Measurements from ENCODE around the gene NOX3.

Gene NOX3

GRCh38 chr6:155434096-155434495 is 21.5 kb downstream of the NOX3 start:
- no peak overlapping the region for H3K27ac Mint-ChIP-seq
- H3K4me3 Mint-ChIP-seq: no peak overlapping the region
- H3K36me3 Mint-ChIP-seq (ENCODE audit: low read depth): no peaks in the 10 kb centered on the region
- no peaks in the 10 kb centered on the region for H3K27me3 Mint-ChIP-seq
- intact Hi-C loops (cut with micrococcal nuclease): no loop called here
- H3K9me3 Mint-ChIP-seq: no peaks in the 10 kb centered on the region
- no peaks in the 10 kb centered on the region for H3K4me1 Mint-ChIP-seq (ENCODE audit: low read depth)

GRCh38 chr6:155432293-155432692 is 23.3 kb downstream of the NOX3 start:
- Mint-ChIP-seq H3K4me1 (ENCODE audit: low read depth) (no peaks in the 10 kb centered on the region), H3K36me3 (ENCODE audit: low read depth) (no peaks in the 10 kb centered on the region), H3K4me3 (no peak overlapping the region), H3K9me3 (no peaks in the 10 kb centered on the region), H3K27ac (no peak overlapping the region), H3K27me3 (no peaks in the 10 kb centered on the region)
- intact Hi-C loops (cut with micrococcal nuclease): no loop called here

GRCh38 chr6:155429321-155429893 is 26.2 kb downstream of the NOX3 start:
- no peak overlapping the region for H3K27ac Mint-ChIP-seq
- intact Hi-C loops (cut with micrococcal nuclease): no loop called here

GRCh38 chr6:155426408-155426945 is 29.2 kb downstream of the NOX3 start:
- no peaks in the 10 kb centered on the region for H3K27me3 Mint-ChIP-seq
- H3K4me1 Mint-ChIP-seq (ENCODE audit: low read depth): no peaks in the 10 kb centered on the region
- H3K36me3 Mint-ChIP-seq (ENCODE audit: low read depth): no peaks in the 10 kb centered on the region
- peak overlapping the region; percentile 25 for H3K27ac Mint-ChIP-seq
- intact Hi-C loops (cut with micrococcal nuclease): no loop called here
- H3K4me3 Mint-ChIP-seq: no peak overlapping the region
- H3K9me3 Mint-ChIP-seq: no peaks in the 10 kb centered on the region

More at GRCh38 chr6:155429321-155429893, 26.2 kb downstream of the NOX3 start:
- H3K36me3 Mint-ChIP-seq (ENCODE audit: low read depth): no peaks in the 10 kb centered on the region
- no peak overlapping the region for H3K4me3 Mint-ChIP-seq
- no peaks in the 10 kb centered on the region for H3K4me1 Mint-ChIP-seq (ENCODE audit: low read depth)
- no peaks in the 10 kb centered on the region for H3K9me3 Mint-ChIP-seq
- H3K27me3 Mint-ChIP-seq: no peaks in the 10 kb centered on the region

GRCh38 chr6:155424181-155424580 is 31.5 kb downstream of the NOX3 start:
- peaks cover 5% of the 10 kb centered on the region for H3K4me1 Mint-ChIP-seq (ENCODE audit: low read depth)
- no peaks in the 10 kb centered on the region for H3K36me3 Mint-ChIP-seq (ENCODE audit: low read depth)
- no peaks in the 10 kb centered on the region for H3K27me3 Mint-ChIP-seq
- H3K4me3 Mint-ChIP-seq: no peak overlapping the region
- H3K27ac Mint-ChIP-seq: no peak overlapping the region
- no peaks in the 10 kb centered on the region for H3K9me3 Mint-ChIP-seq
- intact Hi-C loops (cut with micrococcal nuclease): no loop called here

GRCh38 chr6:155422635-155423034 is 33.0 kb downstream of the NOX3 start:
- no peaks in the 10 kb centered on the region for H3K27me3 Mint-ChIP-seq
- intact Hi-C loops (cut with micrococcal nuclease): no loop called here
- H3K27ac Mint-ChIP-seq: no peak overlapping the region
- no peaks in the 10 kb centered on the region for H3K9me3 Mint-ChIP-seq
- H3K4me3 Mint-ChIP-seq: no peak overlapping the region
- H3K36me3 Mint-ChIP-seq (ENCODE audit: low read depth): no peaks in the 10 kb centered on the region
- peaks cover 18% of the 10 kb centered on the region for H3K4me1 Mint-ChIP-seq (ENCODE audit: low read depth)

GRCh38 chr6:155420492-155420891 is 35.1 kb downstream of the NOX3 start:
- Mint-ChIP-seq H3K4me1 (ENCODE audit: low read depth) (peaks cover 24% of the 10 kb centered on the region), H3K27ac (no peak overlapping the region), H3K9me3 (no peaks in the 10 kb centered on the region), H3K27me3 (no peaks in the 10 kb centered on the region), H3K36me3 (ENCODE audit: low read depth) (no peaks in the 10 kb centered on the region), H3K4me3 (no peak overlapping the region)
- intact Hi-C loops (cut with micrococcal nuclease): no loop called here

GRCh38 chr6:155419161-155419560 is 36.5 kb downstream of the NOX3 start:
- Mint-ChIP-seq H3K36me3 (ENCODE audit: low read depth) (no peaks in the 10 kb centered on the region), H3K4me3 (no peak overlapping the region), H3K27me3 (no peaks in the 10 kb centered on the region), H3K9me3 (no peaks in the 10 kb centered on the region), H3K4me1 (ENCODE audit: low read depth) (peaks cover 24% of the 10 kb centered on the region), H3K27ac (peak overlapping the region; percentile 7)
- intact Hi-C loops (cut with micrococcal nuclease): loop anchor here (5.0 kb wide), 1 partner anchor 102 kb away; no protein-coding TSS in a partner anchor

- H3K27ac Mint-ChIP-seq: peak overlapping the region; percentile 93
- H3K4me3 Mint-ChIP-seq: peak overlapping the region; percentile 72
- no peaks in the 10 kb centered on the region for H3K27me3 Mint-ChIP-seq
- no peaks in the 10 kb centered on the region for H3K36me3 Mint-ChIP-seq (ENCODE audit: low read depth)
- no peaks in the 10 kb centered on the region for H3K9me3 Mint-ChIP-seq
- intact Hi-C loops (cut with micrococcal nuclease): loop anchor here (5.0 kb wide), 1 partner anchor 101 kb away; no protein-coding TSS in a partner anchor
- peaks cover 24% of the 10 kb centered on the region for H3K4me1 Mint-ChIP-seq (ENCODE audit: low read depth)
Measured at GRCh38 chr6:155418017-155418761, 37.5 kb downstream of the NOX3 start.

GRCh38 chr6:155417454-155417853 is 38.2 kb downstream of the NOX3 start:
- Mint-ChIP-seq H3K36me3 (ENCODE audit: low read depth) (no peaks in the 10 kb centered on the region), H3K4me3 (no peak overlapping the region), H3K27ac (peak overlapping the region; percentile 93), H3K27me3 (no peaks in the 10 kb centered on the region), H3K4me1 (ENCODE audit: low read depth) (peaks cover 24% of the 10 kb centered on the region), H3K9me3 (no peaks in the 10 kb centered on the region)
- intact Hi-C loops (cut with micrococcal nuclease): loop anchor here (5.0 kb wide), 1 partner anchor 100 kb away; no protein-coding TSS in a partner anchor

- no peak overlapping the region for H3K27ac Mint-ChIP-seq
- no peaks in the 10 kb centered on the region for H3K27me3 Mint-ChIP-seq
- no peaks in the 10 kb centered on the region for H3K9me3 Mint-ChIP-seq
- no peak overlapping the region for H3K4me3 Mint-ChIP-seq
- H3K36me3 Mint-ChIP-seq (ENCODE audit: low read depth): no peaks in the 10 kb centered on the region
- peaks cover 24% of the 10 kb centered on the region for H3K4me1 Mint-ChIP-seq (ENCODE audit: low read depth)
- intact Hi-C loops (cut with micrococcal nuclease): loop anchor here (5.0 kb wide), 1 partner anchor 99 kb away; no protein-coding TSS in a partner anchor
Measured at GRCh38 chr6:155415953-155416352, 39.7 kb downstream of the NOX3 start.

- Mint-ChIP-seq H3K9me3 (no peaks in the 10 kb centered on the region), H3K4me3 (no peak overlapping the region), H3K36me3 (ENCODE audit: low read depth) (no peaks in the 10 kb centered on the region), H3K27me3 (no peaks in the 10 kb centered on the region), H3K4me1 (ENCODE audit: low read depth) (peaks cover 18% of the 10 kb centered on the region), H3K27ac (no peak overlapping the region)
- intact Hi-C loops (cut with micrococcal nuclease): no loop called here
Measured at GRCh38 chr6:155414049-155414448, 41.6 kb downstream of the NOX3 start.

- intact Hi-C loops (cut with micrococcal nuclease): no loop called here
- Mint-ChIP-seq H3K27me3 (no peaks in the 10 kb centered on the region), H3K4me1 (ENCODE audit: low read depth) (peaks cover 3% of the 10 kb centered on the region), H3K4me3 (no peak overlapping the region), H3K9me3 (no peaks in the 10 kb centered on the region), H3K27ac (no peak overlapping the region), H3K36me3 (ENCODE audit: low read depth) (no peaks in the 10 kb centered on the region)
Measured at GRCh38 chr6:155412335-155412734, 43.3 kb downstream of the NOX3 start.

Measured in dendritic cell treated with granulocyte-macrophage colony-stimulating factor and Interleukin-4, amounts not matched to agents 40 ng/mL and 50 ng/mL, for 4 days (primary cell).